Muscle of leg (tissue), 11 donors: ENCODE measurements around the gene ATXN7L1. TPM values are rescaled to one million over a fixed set of nuclear protein-coding genes. Genes with fewer than 3 reads are reported as not detected.

Experiments
- DNase-seq: peaks from one replicate; pipeline ENCODE4 v3.0.0; 2013
- H3K27ac ChIP-seq: one replicate; pipeline ENCODE4 v1.5.1; 2013; ENCODE audit warnings: mild to moderate bottlenecking, low read length, control low read depth
- H3K27me3 ChIP-seq: one replicate; pipeline ENCODE4 v1.6.1; 2013; ENCODE audit warnings: low read length; ENCODE audit not compliant: control insufficient read depth, insufficient read depth
- H3K36me3 ChIP-seq: one replicate; pipeline ENCODE4 v1.6.1; 2013; ENCODE audit warnings: low read length; ENCODE audit not compliant: control insufficient read depth, insufficient read depth
- H3K4me1 ChIP-seq: one replicate; pipeline ENCODE4 v1.6.1; 2013; ENCODE audit warnings: low read length; ENCODE audit not compliant: control insufficient read depth, insufficient read depth
- H3K4me3 ChIP-seq: one replicate; pipeline ENCODE4 v1.5.1; 2013; ENCODE audit warnings: low read length, control low read depth
- H3K9me3 ChIP-seq: replicated peaks from 2 replicates; pipeline ENCODE4 v1.6.1; 2013; ENCODE audit warnings: low read depth, low read length; ENCODE audit not compliant: control insufficient read depth
- WGBS: methylation state at CpG from one replicate; pipeline ENCODE4 v1.1.5; 2013; ENCODE audit warnings: missing lambda C conversion rate; ENCODE audit not compliant: insufficient coverage; 5-methylcytosine and 5-hydroxymethylcytosine counted together
- polyA plus RNA-seq, 8 donors: library from polyadenylated mRNA; unstranded; fragments of 120-200 nt; gene quantifications; one replicate each; pipeline versions ENCODE4 v1.2.1 to v1.2.3, GENCODE V29; 2013; ENCODE audit warnings: inconsistent platforms in 1 of 8, low replicate concordance in 1 of 8; ENCODE audit not compliant: insufficient read length in 8 of 8, insufficient read depth in 1 of 8
- total RNA-seq: library from RNA; stranded (reverse); fragments of 120-200 nt; gene quantifications from one replicate; pipeline ENCODE4 v1.2.4, GENCODE V29; 2013

ATXN7L1 gene
- total and polyA plus RNA-seq, 9 donors: 4.7 to 7.2 (median 6.2) TPM

GRCh38 chr7:105778956-105779355 lies 97.4 kb downstream of the ATXN7L1 start:
- no peak for DNase-seq
- Histone ChIP-seq H3K4me1 (peaks cover 29% of the 10 kb centered on the region), H3K27ac (no peak overlapping the region), H3K36me3 (no peaks in the 10 kb centered on the region), H3K9me3 (no peaks in the 10 kb centered on the region), H3K4me3 (no peak overlapping the region), H3K27me3 (no peaks in the 10 kb centered on the region)
- no CpG with 5 or more reads among the region's 3 CpGs for WGBS

- WGBS: 60% methylated on average over 9 of the region's 11 CpGs
- Histone ChIP-seq H3K4me1 (peaks cover 32% of the 10 kb centered on the region), H3K27me3 (no peaks in the 10 kb centered on the region), H3K9me3 (peaks cover under 1% of the 10 kb centered on the region), H3K4me3 (no peak overlapping the region), H3K27ac (no peak overlapping the region), H3K36me3 (no peaks in the 10 kb centered on the region)
- peak; percentile 33 for DNase-seq
Measured at GRCh38 chr7:105776986-105777910, 99.2 kb downstream of the ATXN7L1 start.

- DNase-seq: peak; percentile 83
- H3K27me3 ChIP-seq: no peaks in the 10 kb centered on the region
- H3K36me3 ChIP-seq: no peaks in the 10 kb centered on the region
- peaks cover 32% of the 10 kb centered on the region for H3K4me1 ChIP-seq
- WGBS: 15% methylated on average over 2 of the region's 6 CpGs
- peak overlapping the region; percentile 66 for H3K27ac ChIP-seq
- peaks cover 2% of the 10 kb centered on the region for H3K9me3 ChIP-seq
- no peak overlapping the region for H3K4me3 ChIP-seq
Measured at GRCh38 chr7:105776068-105776790, 100.2 kb downstream of the ATXN7L1 start.

- H3K9me3 ChIP-seq: peaks cover 2% of the 10 kb centered on the region
- 71% methylated on average over 5 of the region's 6 CpGs for WGBS
- H3K4me3 ChIP-seq: no peak overlapping the region
- DNase-seq: no peak
- no peaks in the 10 kb centered on the region for H3K36me3 ChIP-seq
- H3K27me3 ChIP-seq: no peaks in the 10 kb centered on the region
- peak overlapping the region; percentile 62 for H3K27ac ChIP-seq
- peaks cover 36% of the 10 kb centered on the region for H3K4me1 ChIP-seq
Measured at GRCh38 chr7:105775580-105775979, 100.8 kb downstream of the ATXN7L1 start.

- no peaks in the 10 kb centered on the region for H3K27me3 ChIP-seq
- no peak for DNase-seq
- no peaks in the 10 kb centered on the region for H3K36me3 ChIP-seq
- peaks cover 52% of the 10 kb centered on the region for H3K4me1 ChIP-seq
- WGBS: no CpG with 5 or more reads among the region's 3 CpGs
- H3K27ac ChIP-seq: no peak overlapping the region
- no peak overlapping the region for H3K4me3 ChIP-seq
- H3K9me3 ChIP-seq: peaks cover 2% of the 10 kb centered on the region
Measured at GRCh38 chr7:105773030-105773460, 103.4 kb downstream of the ATXN7L1 start.

- H3K27me3 ChIP-seq: no peaks in the 10 kb centered on the region
- 36% methylated on average over 5 of the region's 9 CpGs for WGBS
- H3K4me3 ChIP-seq: no peak overlapping the region
- peaks cover 52% of the 10 kb centered on the region for H3K4me1 ChIP-seq
- DNase-seq: peak; percentile 63
- peak overlapping the region; percentile 85 for H3K27ac ChIP-seq
- peaks cover 2% of the 10 kb centered on the region for H3K9me3 ChIP-seq
- no peaks in the 10 kb centered on the region for H3K36me3 ChIP-seq
Measured at GRCh38 chr7:105769901-105770628, 106.3 kb downstream of the ATXN7L1 start.

- H3K36me3 ChIP-seq: no peaks in the 10 kb centered on the region
- no peak for DNase-seq
- H3K27ac ChIP-seq: peak overlapping the region; percentile 85
- H3K4me1 ChIP-seq: peaks cover 47% of the 10 kb centered on the region
- H3K27me3 ChIP-seq: no peaks in the 10 kb centered on the region
- H3K4me3 ChIP-seq: no peak overlapping the region
- peaks cover 2% of the 10 kb centered on the region for H3K9me3 ChIP-seq
- 90% methylated on average over 5 of the region's 9 CpGs for WGBS
Measured at GRCh38 chr7:105768898-105769507, 107.4 kb downstream of the ATXN7L1 start.

GRCh38 chr7:105768117-105768516 lies 108.3 kb downstream of the ATXN7L1 start:
- no peak for DNase-seq
- Histone ChIP-seq H3K4me3 (no peak overlapping the region), H3K27me3 (no peaks in the 10 kb centered on the region), H3K36me3 (no peaks in the 10 kb centered on the region), H3K4me1 (peaks cover 44% of the 10 kb centered on the region), H3K27ac (no peak overlapping the region), H3K9me3 (peaks cover 2% of the 10 kb centered on the region)
- WGBS: 80% methylated on average over 1 of the region's 3 CpGs

GRCh38 chr7:105766421-105767073 lies 109.9 kb downstream of the ATXN7L1 start:
- no peak overlapping the region for H3K4me3 ChIP-seq
- H3K4me1 ChIP-seq: peaks cover 44% of the 10 kb centered on the region
- WGBS: 87% methylated on average over 8 of the region's 14 CpGs
- no peak overlapping the region for H3K27ac ChIP-seq
- H3K9me3 ChIP-seq: no peaks in the 10 kb centered on the region
- no peaks in the 10 kb centered on the region for H3K27me3 ChIP-seq
- no peaks in the 10 kb centered on the region for H3K36me3 ChIP-seq
- DNase-seq: no peak
